HCT116 (cell line): ENCODE results near the gene POLR3C. TPM values are rescaled to one million over a fixed set of nuclear protein-coding genes. Genes with fewer than 3 reads are reported as not detected.

ENCODE experiments used
- ATAC-seq: fragments of 200-7000 bp; cut with Tn5 transposase; 2 replicates; pipeline ENCODE4 v1.9.1; 2020; ENCODE audit warnings: mild to moderate bottlenecking, moderate library complexity
- BruUV-seq: library from RNA; stranded (reverse); fragments of 400-500 nt; replicated peaks from 2 replicates; lab custom pipeline; 2021; lab: Mats Ljungman, UMichigan
- CTCF ChIA-PET: fragments of 300-600 bp; sonication (Branson Sonifier 250); formaldehyde crosslinking; loops from one replicate; lab custom pipeline; 2021; ENCODE audit warnings: antibody characterized with exemption; lab: Charles Lee
- POLR2A ChIA-PET: fragments of 300-600, 350-600 bp; sonication (Branson Sonifier 250); formaldehyde crosslinking; loops from one replicate; lab custom pipeline; 2021; ENCODE audit warnings: antibody characterized with exemption; lab: Charles Lee
- RAD21 ChIA-PET, 2 experiments: fragments of 300-600 bp; sonication (Branson Sonifier 250); formaldehyde crosslinking; loops; one replicate each; lab custom pipeline; 2023; ENCODE audit warnings: low total read pairs in 2 of 2; ENCODE audit not compliant: uncharacterized antibody in 2 of 2, unreplicated experiment in 2 of 2, low non-redundant PET in 1 of 2; lab: Charles Lee
- DNase-seq: peaks from one replicate; pipeline ENCODE4 v3.0.0-alpha.2; 2010; ENCODE audit warnings: low read depth, low spot score
- H2AFZ ChIP-seq: fragments of 200-600 bp; shearing (Covaris generic), sonication (generic); 2 replicates; pipeline ENCODE4 v1.6.1; 2017; ENCODE audit warnings: low read depth, mixed run types, mixed read lengths, antibody characterized with exemption, low read length; ENCODE audit not compliant: poor library complexity, severe bottlenecking
- H3K27ac ChIP-seq: 2 replicates; pipeline ENCODE4 v1.5.1; 2012; ENCODE audit warnings: low read depth, low read length
- H3K27me3 ChIP-seq: fragments of 200-600 bp; sonication (generic); 2 replicates; pipeline ENCODE4 v1.6.1; 2016; ENCODE audit warnings: mixed run types, low read length, mixed read lengths; ENCODE audit not compliant: insufficient read depth
- H3K36me3 ChIP-seq, 2 experiments: fragments of 200-500 bp in 1 of 2; fragments of 200-600 bp in 1 of 2; sonication (Bioruptor generic) in 1 of 2; sonication (generic) in 1 of 2; 2 replicates each; pipeline versions ENCODE4 v1.5.1 to v1.6.1; 2014 to 2016; ENCODE audit warnings: low read length in 2 of 2, inconsistent platforms in 1 of 2, mixed read lengths in 1 of 2, mixed run types in 1 of 2; ENCODE audit not compliant: insufficient read depth in 2 of 2, control insufficient read depth in 1 of 2
- H3K4me1 ChIP-seq, 2 experiments: fragments of 200-600 bp in 1 of 2; sonication (generic) in 1 of 2; 2 replicates each; pipeline versions ENCODE4 v1.5.1 to v1.6.1; 2012 to 2017; ENCODE audit warnings: low read length in 2 of 2, inconsistent platforms in 1 of 2, mild to moderate bottlenecking in 1 of 2, mixed read lengths in 1 of 2, mixed run types in 1 of 2, moderate library complexity in 1 of 2; ENCODE audit not compliant: insufficient read depth in 2 of 2, control insufficient read depth in 1 of 2
- H3K4me2 ChIP-seq: fragments of 200-600 bp; sonication (generic); 2 replicates; pipeline ENCODE4 v1.6.1; 2017; ENCODE audit warnings: mixed run types, low read length, mixed read lengths
- H3K4me3 ChIP-seq, 2 experiments: fragments of 200-600 bp in 1 of 2; sonication (generic) in 1 of 2; replicated peaks in 1 of 2; 2 replicates each; pipeline ENCODE4 v1.5.1; 2011 to 2016; ENCODE audit warnings: low read length in 2 of 2, control low read depth in 1 of 2, low read depth in 1 of 2, mild to moderate bottlenecking in 1 of 2, mixed read lengths in 1 of 2, mixed run types in 1 of 2
- H3K79me2 ChIP-seq: fragments of 200-600 bp; sonication (generic); 2 replicates; pipeline ENCODE4 v1.6.1; 2017; ENCODE audit warnings: mild to moderate bottlenecking, mixed run types, low read length, moderate library complexity, mixed read lengths; ENCODE audit not compliant: insufficient read depth
- H3K9ac ChIP-seq: fragments of 200-600 bp; sonication (generic); 2 replicates; pipeline ENCODE4 v1.6.1; 2016; ENCODE audit warnings: low read length, mixed read lengths
- H3K9me2 ChIP-seq: fragments of 200-600 bp; sonication (generic), shearing (Covaris generic); 2 replicates; pipeline ENCODE4 v1.6.1; 2017; ENCODE audit warnings: mixed run types, mild to moderate bottlenecking, moderate library complexity; ENCODE audit not compliant: insufficient read depth
- H3K9me3 ChIP-seq, 2 experiments: fragments of 200-500 bp in 1 of 2; fragments of 200-600 bp in 1 of 2; sonication (Bioruptor generic) in 1 of 2; sonication (generic) in 1 of 2; 2 replicates each; pipeline ENCODE4 v1.6.1; 2014 to 2017; ENCODE audit warnings: low read length in 2 of 2, mixed read lengths in 2 of 2, inconsistent platforms in 1 of 2, low read depth in 1 of 2, mild to moderate bottlenecking in 1 of 2, mixed run types in 1 of 2, moderate library complexity in 1 of 2; ENCODE audit not compliant: control insufficient read depth in 1 of 2, insufficient read depth in 1 of 2
- H4K20me1 ChIP-seq: fragments of 200-600 bp; sonication (generic), shearing (Covaris generic); 2 replicates; pipeline ENCODE4 v1.6.1; 2017; ENCODE audit warnings: mixed run types, mild to moderate bottlenecking, moderate library complexity; ENCODE audit not compliant: insufficient read depth
- ATF3 ChIP-seq: IDR thresholded peaks from 2 replicates; pipeline ENCODE4 v1.6.1; 2012
- CBX3 ChIP-seq: IDR thresholded peaks from 2 replicates; pipeline ENCODE4 v1.6.1; 2012; ENCODE audit warnings: low read depth
- EGR1 ChIP-seq: IDR thresholded peaks from 2 replicates; pipeline ENCODE4 v1.6.1; 2012; ENCODE audit warnings: low read depth
- ELF1 ChIP-seq: IDR thresholded peaks from 2 replicates; pipeline ENCODE4 v1.6.1; 2012; ENCODE audit warnings: low read depth, borderline replicate concordance
- EZH2 ChIP-seq: fragments of 200-600 bp; sonication (generic); IDR thresholded peaks from 2 replicates; pipeline ENCODE4 v1.6.1; 2017; ENCODE audit warnings: antibody characterized with exemption, mixed run types
- EZH2phosphoT487 ChIP-seq: fragments of 200-600 bp; IDR thresholded peaks from 2 replicates; pipeline ENCODE4 v1.6.1; 2018; ENCODE audit warnings: antibody characterized with exemption, borderline replicate concordance
- FOSL1 ChIP-seq: IDR thresholded peaks from 2 replicates; pipeline ENCODE4 v1.6.1; 2012; ENCODE audit warnings: low read depth
- JUND ChIP-seq: IDR thresholded peaks from 2 replicates; pipeline ENCODE4 v1.6.1; 2012
- POLR2AphosphoS5 ChIP-seq: IDR thresholded peaks from 2 replicates; pipeline ENCODE4 v1.6.1; 2011; ENCODE audit warnings: mild to moderate bottlenecking, low read depth, low read length, moderate library complexity
- RAD21 ChIP-seq: IDR thresholded peaks from 2 replicates; pipeline ENCODE4 v1.6.1; 2012; ENCODE audit warnings: low read depth, mild to moderate bottlenecking
- SIN3A ChIP-seq: IDR thresholded peaks from 2 replicates; pipeline ENCODE4 v1.6.1; 2012; ENCODE audit warnings: low read depth
- SP1 ChIP-seq: IDR thresholded peaks from 2 replicates; pipeline ENCODE4 v1.6.1; 2012; ENCODE audit warnings: low read depth
- SRF ChIP-seq: IDR thresholded peaks from 2 replicates; pipeline ENCODE4 v1.6.1; 2012; ENCODE audit warnings: low read depth
- TCF7L2 ChIP-seq: IDR thresholded peaks from 2 replicates; pipeline ENCODE4 v1.7.0; 2011; ENCODE audit warnings: borderline replicate concordance, inconsistent platforms; ENCODE audit not compliant: insufficient read depth, insufficient read length; ENCODE audit errors: extremely low read depth
- ZFX ChIP-seq: fragments of 450-650 bp; IDR thresholded peaks from 2 replicates; pipeline ENCODE4 v1.6.1; 2017
- ZNF274 ChIP-seq: fragments of 200-500 bp; sonication (Bioruptor generic); IDR thresholded peaks from 2 replicates; pipeline ENCODE4 v1.6.1; 2014; ENCODE audit warnings: mild to moderate bottlenecking, low read depth, low read length, inconsistent platforms
- intact Hi-C: fragments of 100-400 bp; cut with micrococcal nuclease; formaldehyde crosslinking; loops from 2 replicates; pipeline ENCODE4 v1.10.0; 2022
- total RNA-seq: library from RNA; stranded (reverse); gene quantifications from one replicate; pipeline ENCODE4 v1.2.1, GENCODE V29; 2021; ENCODE audit not compliant: unreplicated experiment
- TF ChIP-seq, protein P1 (sequence below): IDR thresholded peaks from 2 replicates; pipeline ENCODE4 v1.6.1; 2012
- TF ChIP-seq, protein P2 (sequence below): IDR thresholded peaks from 2 replicates; pipeline ENCODE4 v1.6.1; 2012; ENCODE audit warnings: low read depth

Gene POLR3C
- total RNA-seq, 1 experiment from 2014 or later, result 25.4 TPM

- no peak; the same call in none of the 2 replicates for TF ChIP-seq CBX3
- peak; percentile 13; the same call in 1 of the 2 replicates for TF ChIP-seq JUND
- TF ChIP-seq SRF, result peak; percentile 37; the same call in 1 of the 2 replicates
- peak; percentile 81 for TF ChIP-seq TCF7L2
- no peak for TF ChIP-seq EGR1
These were observed at the start of gene POLR3C, which contains the start of gene RNF115 (continued) for GRCh38 chr1:145823565-145824498.

- no peaks in the 10 kb centered on the region for H3K9me2 ChIP-seq
- no peaks in the 10 kb centered on the region for H4K20me1 ChIP-seq
- H3K4me2 ChIP-seq, result no peak overlapping the region
- no peak overlapping the region for H3K9ac ChIP-seq
- no peak overlapping the region for H3K27ac ChIP-seq
- H3K36me3 ChIP-seq, result no peaks in the 10 kb centered on the region; a peak in 1 of 4 replicates
- ATAC-seq, result no peak
- BruUV-seq, result TSS peak; percentile 14
- ChIA-PET RAD21 (no interaction called here), CTCF (no interaction called here), POLR2A (no interaction called here)
- H2AFZ ChIP-seq, result no peak overlapping the region
- DNase-seq, result no peak
- no peak overlapping the region for H3K4me3 ChIP-seq
- intact Hi-C loops, result no loop called here
- H3K79me2 ChIP-seq, result no peaks in the 10 kb centered on the region
- no peaks in the 10 kb centered on the region for H3K9me3 ChIP-seq
- H3K27me3 ChIP-seq, result no peaks in the 10 kb centered on the region
- H3K4me1 ChIP-seq, result peaks cover 18 to 19% of the 10 kb centered on the region in 2 experiments
- no peak for TF ChIP-seq EGR1
- no peak for TF ChIP-seq SRF
- TF ChIP-seq EZH2phosphoT487, result no peak
- TF ChIP-seq, protein P1, sequence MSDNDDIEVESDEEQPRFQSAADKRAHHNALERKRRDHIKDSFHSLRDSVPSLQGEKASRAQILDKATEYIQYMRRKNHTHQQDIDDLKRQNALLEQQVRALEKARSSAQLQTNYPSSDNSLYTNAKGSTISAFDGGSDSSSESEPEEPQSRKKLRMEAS, result no peak
- TF ChIP-seq EZH2, result no peak
- no peak for TF ChIP-seq ELF1
- no peak for TF ChIP-seq ZFX
- TF ChIP-seq, protein P2, sequence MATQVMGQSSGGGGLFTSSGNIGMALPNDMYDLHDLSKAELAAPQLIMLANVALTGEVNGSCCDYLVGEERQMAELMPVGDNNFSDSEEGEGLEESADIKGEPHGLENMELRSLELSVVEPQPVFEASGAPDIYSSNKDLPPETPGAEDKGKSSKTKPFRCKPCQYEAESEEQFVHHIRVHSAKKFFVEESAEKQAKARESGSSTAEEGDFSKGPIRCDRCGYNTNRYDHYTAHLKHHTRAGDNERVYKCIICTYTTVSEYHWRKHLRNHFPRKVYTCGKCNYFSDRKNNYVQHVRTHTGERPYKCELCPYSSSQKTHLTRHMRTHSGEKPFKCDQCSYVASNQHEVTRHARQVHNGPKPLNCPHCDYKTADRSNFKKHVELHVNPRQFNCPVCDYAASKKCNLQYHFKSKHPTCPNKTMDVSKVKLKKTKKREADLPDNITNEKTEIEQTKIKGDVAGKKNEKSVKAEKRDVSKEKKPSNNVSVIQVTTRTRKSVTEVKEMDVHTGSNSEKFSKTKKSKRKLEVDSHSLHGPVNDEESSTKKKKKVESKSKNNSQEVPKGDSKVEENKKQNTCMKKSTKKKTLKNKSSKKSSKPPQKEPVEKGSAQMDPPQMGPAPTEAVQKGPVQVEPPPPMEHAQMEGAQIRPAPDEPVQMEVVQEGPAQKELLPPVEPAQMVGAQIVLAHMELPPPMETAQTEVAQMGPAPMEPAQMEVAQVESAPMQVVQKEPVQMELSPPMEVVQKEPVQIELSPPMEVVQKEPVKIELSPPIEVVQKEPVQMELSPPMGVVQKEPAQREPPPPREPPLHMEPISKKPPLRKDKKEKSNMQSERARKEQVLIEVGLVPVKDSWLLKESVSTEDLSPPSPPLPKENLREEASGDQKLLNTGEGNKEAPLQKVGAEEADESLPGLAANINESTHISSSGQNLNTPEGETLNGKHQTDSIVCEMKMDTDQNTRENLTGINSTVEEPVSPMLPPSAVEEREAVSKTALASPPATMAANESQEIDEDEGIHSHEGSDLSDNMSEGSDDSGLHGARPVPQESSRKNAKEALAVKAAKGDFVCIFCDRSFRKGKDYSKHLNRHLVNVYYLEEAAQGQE, result no peak
- TF ChIP-seq RAD21, result no peak
- no peak for TF ChIP-seq SP1
- no peak for TF ChIP-seq FOSL1
- TF ChIP-seq CBX3, result no peak
- no peak for TF ChIP-seq ATF3
- TF ChIP-seq JUND, result no peak
- TF ChIP-seq SIN3A, result no peak
- TF ChIP-seq POLR2AphosphoS5, result no peak
- no peak for TF ChIP-seq TCF7L2
- TF ChIP-seq ZNF274, result no peak
These were observed 46.4 kb upstream of the POLR3C start for GRCh38 chr1:145777357-145778145.
